Upper lobe of left lung (tissue), 6 donors: ENCODE results near the gene OR5H14. TPM values are rescaled to one million over a fixed set of nuclear protein-coding genes. Genes with fewer than 3 reads are reported as not detected.

Experiments used
- ATAC-seq, 2 donors: fragments of 200-7000 bp; cut with Tn5 transposase; one replicate each; pipeline ENCODE4 v1.9.1; 2022; ENCODE audit warnings: mild to moderate bottlenecking in 2 of 2, moderate library complexity in 2 of 2; ENCODE audit not compliant: low FRiP score in 2 of 2
- DNase-seq, 2 donors: peaks; one replicate each; pipeline ENCODE4 v3.0.0-alpha.2; 2019 to 2020
- H3K27ac ChIP-seq, 4 donors: fragments of 200-600 bp; sonication (generic); one replicate each; pipeline ENCODE4 v1.5.1; 2016 to 2019
- H3K27me3 ChIP-seq, 4 donors: fragments of 200-600 bp; sonication (generic); one replicate each; pipeline ENCODE4 v1.5.1; 2017 to 2019
- H3K36me3 ChIP-seq, 4 donors: fragments of 200-600 bp; sonication (generic); one replicate each; pipeline ENCODE4 v1.5.1; 2016 to 2019
- H3K4me1 ChIP-seq, 4 donors: fragments of 200-600 bp; sonication (generic); one replicate each; pipeline ENCODE4 v1.5.1; 2018 to 2019
- H3K4me3 ChIP-seq, 4 donors: fragments of 200-600 bp; sonication (generic); one replicate each; pipeline ENCODE4 v1.5.1; 2017 to 2019; ENCODE audit warnings: mild to moderate bottlenecking in 2 of 4, moderate library complexity in 1 of 4
- H3K9me3 ChIP-seq, 4 donors: fragments of 200-600 bp; sonication (generic); one replicate each; pipeline ENCODE4 v1.5.1; 2018 to 2019
- EP300 ChIP-seq, 4 donors: sonication (generic); formaldehyde crosslinking; IDR thresholded peaks; one replicate each; pipeline ENCODE4 v1.5.1; 2017; ENCODE audit warnings: antibody characterized with exemption in 4 of 4, control low read depth in 2 of 4
- POLR2A ChIP-seq, 4 donors: fragments of 450-650 bp; IDR thresholded peaks; one replicate each; pipeline ENCODE4 v1.5.1; 2016 to 2017; ENCODE audit warnings: antibody characterized with exemption in 4 of 4, mild to moderate bottlenecking in 2 of 4
- POLR2AphosphoS5 ChIP-seq, 2 donors: sonication (generic); formaldehyde crosslinking; IDR thresholded peaks; one replicate each; pipeline ENCODE4 v1.5.1; 2017; ENCODE audit warnings: antibody characterized with exemption in 2 of 2
- WGBS, 2 donors: methylation state at CpG; one replicate each; pipeline ENCODE4 v1.1.5; 2017 to 2018; 5-methylcytosine and 5-hydroxymethylcytosine counted together
- total RNA-seq, 6 donors: library from RNA; depleted of rRNA in 4 of 6; stranded (reverse); fragments of >200 nt in 4 of 6; gene quantifications; one replicate each; pipeline versions ENCODE4 v1.1.0 to v1.2.1, GENCODE V29; 2016 to 2021
- TF ChIP-seq, protein P1 (sequence below), 6 experiments: fragments of 450-650 bp in 4 of 6; fragments of 200-600 bp in 2 of 6; sonication (generic) in 2 of 6; IDR thresholded peaks; one replicate each; pipeline ENCODE4 v1.5.1; 2016 to 2019; ENCODE audit warnings: antibody characterized with exemption in 6 of 6
- donor health status: DM: no; HTN: no; CAD: no; lungs with moderate emphysema.
- donor health status: DM: no; HTN: yes; CAD: no; lungs with severe emphysema.

Gene OR5H14
- total RNA-seq, 6 donors from 2014 or later: not detected

DNA sequence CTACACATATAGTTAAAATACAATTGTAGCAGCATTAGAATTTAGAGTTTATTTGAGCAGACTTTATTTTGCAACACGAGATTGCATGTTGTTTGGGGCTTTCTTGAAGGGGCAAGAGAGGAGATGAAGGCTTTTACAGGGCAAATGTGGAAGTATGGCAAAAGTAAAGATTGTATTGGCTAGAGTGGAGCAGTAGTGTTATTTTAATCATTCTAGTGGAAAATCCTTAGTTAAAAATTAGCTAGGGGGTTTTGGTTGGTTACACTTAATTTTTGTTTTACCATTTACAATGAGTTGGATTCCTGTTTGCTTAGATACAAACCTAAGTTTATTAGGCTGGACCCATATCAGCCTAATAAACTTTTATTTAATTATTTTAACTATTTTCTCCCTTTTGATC, 23.8 kb downstream of the OR5H14 start:
- Histone ChIP-seq H3K36me3 (no peaks in the 10 kb centered on the region), H3K27me3 (no peaks in the 10 kb centered on the region), H3K4me3 (no peak overlapping the region), H3K4me1 (no peaks in the 10 kb centered on the region), H3K27ac (no peak overlapping the region), H3K9me3 (no peaks in the 10 kb centered on the region)
- WGBS, 2 donors: 50 to 52% methylated on average over 1 of the region's 1 CpG
- no peak for TF ChIP-seq POLR2AphosphoS5 (IDR thresholded peaks at IDR 0.05)
- no peak for TF ChIP-seq EP300 (IDR thresholded peaks at IDR 0.05)
- TF ChIP-seq, protein P1, sequence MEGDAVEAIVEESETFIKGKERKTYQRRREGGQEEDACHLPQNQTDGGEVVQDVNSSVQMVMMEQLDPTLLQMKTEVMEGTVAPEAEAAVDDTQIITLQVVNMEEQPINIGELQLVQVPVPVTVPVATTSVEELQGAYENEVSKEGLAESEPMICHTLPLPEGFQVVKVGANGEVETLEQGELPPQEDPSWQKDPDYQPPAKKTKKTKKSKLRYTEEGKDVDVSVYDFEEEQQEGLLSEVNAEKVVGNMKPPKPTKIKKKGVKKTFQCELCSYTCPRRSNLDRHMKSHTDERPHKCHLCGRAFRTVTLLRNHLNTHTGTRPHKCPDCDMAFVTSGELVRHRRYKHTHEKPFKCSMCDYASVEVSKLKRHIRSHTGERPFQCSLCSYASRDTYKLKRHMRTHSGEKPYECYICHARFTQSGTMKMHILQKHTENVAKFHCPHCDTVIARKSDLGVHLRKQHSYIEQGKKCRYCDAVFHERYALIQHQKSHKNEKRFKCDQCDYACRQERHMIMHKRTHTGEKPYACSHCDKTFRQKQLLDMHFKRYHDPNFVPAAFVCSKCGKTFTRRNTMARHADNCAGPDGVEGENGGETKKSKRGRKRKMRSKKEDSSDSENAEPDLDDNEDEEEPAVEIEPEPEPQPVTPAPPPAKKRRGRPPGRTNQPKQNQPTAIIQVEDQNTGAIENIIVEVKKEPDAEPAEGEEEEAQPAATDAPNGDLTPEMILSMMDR (IDR thresholded peaks at IDR 0.05): no peak
- no peak for TF ChIP-seq POLR2A (IDR thresholded peaks at IDR 0.05)
- ATAC-seq (no peak), DNase-seq (no peak)

- 69 to 72% methylated on average over 7 of the region's 7 CpGs for WGBS, 2 donors
- DNase-seq: no peak
- H3K4me3 ChIP-seq: no peak overlapping the region
- H3K36me3 ChIP-seq: no peaks in the 10 kb centered on the region
- no peaks in the 10 kb centered on the region for H3K27me3 ChIP-seq
- no peak overlapping the region for H3K27ac ChIP-seq
- ATAC-seq: no peak
- no peaks in the 10 kb centered on the region for H3K4me1 ChIP-seq
- TF ChIP-seq, protein P1 (IDR thresholded peaks at IDR 0.05): no peak
- TF ChIP-seq POLR2AphosphoS5 (IDR thresholded peaks at IDR 0.05): no peak
- no peak for TF ChIP-seq EP300 (IDR thresholded peaks at IDR 0.05)
- no peak for TF ChIP-seq POLR2A (IDR thresholded peaks at IDR 0.05)
- H3K9me3 ChIP-seq: no peaks in the 10 kb centered on the region
These were observed 25.3 kb downstream of the OR5H14 start for GRCh38 chr3:98172621-98173020.

GRCh38 chr3:98180319-98180890, 33.1 kb downstream of the OR5H14 start:
- Histone ChIP-seq H3K27ac (no peak overlapping the region), H3K4me1 (no peaks in the 10 kb centered on the region), H3K9me3 (no peaks in the 10 kb centered on the region), H3K36me3 (no peaks in the 10 kb centered on the region), H3K4me3 (no peak overlapping the region), H3K27me3 (no peaks in the 10 kb centered on the region)
- ATAC-seq (no peak), DNase-seq (no peak)
- WGBS, 2 donors: 72 to 73% methylated on average over 3 of the region's 3 CpGs
- TF ChIP-seq POLR2AphosphoS5 (IDR thresholded peaks at IDR 0.05) (no peak), POLR2A (IDR thresholded peaks at IDR 0.05) (no peak), EP300 (IDR thresholded peaks at IDR 0.05) (no peak)
- TF ChIP-seq, protein P1 (IDR thresholded peaks at IDR 0.05): no peak

- Histone ChIP-seq H3K9me3 (no peaks in the 10 kb centered on the region), H3K27me3 (no peaks in the 10 kb centered on the region), H3K4me3 (no peak overlapping the region), H3K4me1 (no peaks in the 10 kb centered on the region), H3K27ac (no peak overlapping the region), H3K36me3 (no peaks in the 10 kb centered on the region)
- DNase-seq (no peak), ATAC-seq (no peak)
- no peak for TF ChIP-seq POLR2AphosphoS5 (IDR thresholded peaks at IDR 0.05)
- TF ChIP-seq, protein P1 (IDR thresholded peaks at IDR 0.05): no peak
These were observed 34.9 kb downstream of the OR5H14 start for GRCh38 chr3:98182196-98182595.

GRCh38 chr3:98185180-98185579, 37.9 kb downstream of the OR5H14 start:
- no peak overlapping the region for H3K4me3 ChIP-seq
- no peaks in the 10 kb centered on the region for H3K9me3 ChIP-seq
- no peak overlapping the region for H3K27ac ChIP-seq
- TF ChIP-seq EP300 (IDR thresholded peaks at IDR 0.05): no peak
- TF ChIP-seq, protein P1 (IDR thresholded peaks at IDR 0.05): no peak
- no peak for TF ChIP-seq POLR2AphosphoS5 (IDR thresholded peaks at IDR 0.05)
- no peak for TF ChIP-seq POLR2A (IDR thresholded peaks at IDR 0.05)
- ATAC-seq: no peak
- H3K27me3 ChIP-seq: no peaks in the 10 kb centered on the region
- DNase-seq: no peak
- H3K4me1 ChIP-seq: no peaks in the 10 kb centered on the region
- no peaks in the 10 kb centered on the region for H3K36me3 ChIP-seq
